ENCODE results near the gene RNU6-8.

Gene RNU6-8

DNA sequence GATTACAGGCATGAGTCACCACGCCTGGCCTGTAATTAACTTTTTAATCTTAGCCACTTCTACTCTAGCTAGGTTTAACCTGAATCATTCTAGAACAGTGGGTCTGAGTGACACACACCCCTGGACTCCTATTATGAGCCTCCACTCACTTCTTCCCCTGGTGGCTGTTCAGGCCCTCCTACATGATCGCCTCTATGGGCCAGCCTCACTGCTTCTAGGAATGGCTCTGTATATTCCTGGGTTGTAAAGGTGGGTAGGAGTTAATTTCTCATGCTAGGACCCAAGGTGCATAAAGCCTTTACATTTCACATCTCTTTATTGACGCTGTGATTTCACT lies 8.0 kb upstream of the RNU6-8 start:
- no peak for TF ChIP-seq ZNF70 (CRISPR knock-in tag; IDR thresholded peaks at IDR 0.05)
- TF ChIP-seq GLIS3 (CRISPR knock-in tag; IDR thresholded peaks at IDR 0.05), result no peak
- TF ChIP-seq, protein P1, sequence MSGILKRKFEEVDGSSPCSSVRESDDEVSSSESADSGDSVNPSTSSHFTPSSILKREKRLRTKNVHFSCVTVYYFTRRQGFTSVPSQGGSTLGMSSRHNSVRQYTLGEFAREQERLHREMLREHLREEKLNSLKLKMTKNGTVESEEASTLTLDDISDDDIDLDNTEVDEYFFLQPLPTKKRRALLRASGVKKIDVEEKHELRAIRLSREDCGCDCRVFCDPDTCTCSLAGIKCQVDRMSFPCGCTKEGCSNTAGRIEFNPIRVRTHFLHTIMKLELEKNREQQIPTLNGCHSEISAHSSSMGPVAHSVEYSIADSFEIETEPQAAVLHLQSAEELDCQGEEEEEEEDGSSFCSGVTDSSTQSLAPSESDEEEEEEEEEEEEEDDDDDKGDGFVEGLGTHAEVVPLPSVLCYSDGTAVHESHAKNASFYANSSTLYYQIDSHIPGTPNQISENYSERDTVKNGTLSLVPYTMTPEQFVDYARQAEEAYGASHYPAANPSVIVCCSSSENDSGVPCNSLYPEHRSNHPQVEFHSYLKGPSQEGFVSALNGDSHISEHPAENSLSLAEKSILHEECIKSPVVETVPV (CRISPR knock-in tag; IDR thresholded peaks at IDR 0.05), result no peak
- no peak for TF ChIP-seq CSDC2 (CRISPR knock-in tag; IDR thresholded peaks at IDR 0.05)
- no peak for TF ChIP-seq TCF4 (CRISPR knock-in tag; IDR thresholded peaks at IDR 0.05; ENCODE audit: borderline replicate concordance)
- no peak for TF ChIP-seq ZFP30 (CRISPR knock-in tag; IDR thresholded peaks at IDR 0.05)
- TF ChIP-seq SNAI2 (CRISPR knock-in tag; IDR thresholded peaks at IDR 0.05), result no peak
- no peak for TF ChIP-seq ZNF8 (CRISPR knock-in tag; IDR thresholded peaks at IDR 0.05)
- no peak for TF ChIP-seq PPARA (CRISPR knock-in tag; IDR thresholded peaks at IDR 0.05; ENCODE audit: borderline replicate concordance)
- TF ChIP-seq, protein P2, sequence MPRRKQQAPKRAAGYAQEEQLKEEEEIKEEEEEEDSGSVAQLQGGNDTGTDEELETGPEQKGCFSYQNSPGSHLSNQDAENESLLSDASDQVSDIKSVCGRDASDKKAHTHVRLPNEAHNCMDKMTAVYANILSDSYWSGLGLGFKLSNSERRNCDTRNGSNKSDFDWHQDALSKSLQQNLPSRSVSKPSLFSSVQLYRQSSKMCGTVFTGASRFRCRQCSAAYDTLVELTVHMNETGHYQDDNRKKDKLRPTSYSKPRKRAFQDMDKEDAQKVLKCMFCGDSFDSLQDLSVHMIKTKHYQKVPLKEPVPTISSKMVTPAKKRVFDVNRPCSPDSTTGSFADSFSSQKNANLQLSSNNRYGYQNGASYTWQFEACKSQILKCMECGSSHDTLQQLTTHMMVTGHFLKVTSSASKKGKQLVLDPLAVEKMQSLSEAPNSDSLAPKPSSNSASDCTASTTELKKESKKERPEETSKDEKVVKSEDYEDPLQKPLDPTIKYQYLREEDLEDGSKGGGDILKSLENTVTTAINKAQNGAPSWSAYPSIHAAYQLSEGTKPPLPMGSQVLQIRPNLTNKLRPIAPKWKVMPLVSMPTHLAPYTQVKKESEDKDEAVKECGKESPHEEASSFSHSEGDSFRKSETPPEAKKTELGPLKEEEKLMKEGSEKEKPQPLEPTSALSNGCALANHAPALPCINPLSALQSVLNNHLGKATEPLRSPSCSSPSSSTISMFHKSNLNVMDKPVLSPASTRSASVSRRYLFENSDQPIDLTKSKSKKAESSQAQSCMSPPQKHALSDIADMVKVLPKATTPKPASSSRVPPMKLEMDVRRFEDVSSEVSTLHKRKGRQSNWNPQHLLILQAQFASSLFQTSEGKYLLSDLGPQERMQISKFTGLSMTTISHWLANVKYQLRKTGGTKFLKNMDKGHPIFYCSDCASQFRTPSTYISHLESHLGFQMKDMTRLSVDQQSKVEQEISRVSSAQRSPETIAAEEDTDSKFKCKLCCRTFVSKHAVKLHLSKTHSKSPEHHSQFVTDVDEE (CRISPR knock-in tag; IDR thresholded peaks at IDR 0.05), result no peak
- TF ChIP-seq, protein P3, sequence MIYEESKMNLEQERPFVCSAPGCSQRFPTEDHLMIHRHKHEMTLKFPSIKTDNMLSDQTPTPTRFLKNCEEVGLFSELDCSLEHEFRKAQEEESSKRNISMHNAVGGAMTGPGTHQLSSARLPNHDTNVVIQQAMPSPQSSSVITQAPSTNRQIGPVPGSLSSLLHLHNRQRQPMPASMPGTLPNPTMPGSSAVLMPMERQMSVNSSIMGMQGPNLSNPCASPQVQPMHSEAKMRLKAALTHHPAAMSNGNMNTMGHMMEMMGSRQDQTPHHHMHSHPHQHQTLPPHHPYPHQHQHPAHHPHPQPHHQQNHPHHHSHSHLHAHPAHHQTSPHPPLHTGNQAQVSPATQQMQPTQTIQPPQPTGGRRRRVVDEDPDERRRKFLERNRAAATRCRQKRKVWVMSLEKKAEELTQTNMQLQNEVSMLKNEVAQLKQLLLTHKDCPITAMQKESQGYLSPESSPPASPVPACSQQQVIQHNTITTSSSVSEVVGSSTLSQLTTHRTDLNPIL (CRISPR knock-in tag; IDR thresholded peaks at IDR 0.05; ENCODE audit: low read depth), result no peak
- no peak for ATAC-seq

DNA sequence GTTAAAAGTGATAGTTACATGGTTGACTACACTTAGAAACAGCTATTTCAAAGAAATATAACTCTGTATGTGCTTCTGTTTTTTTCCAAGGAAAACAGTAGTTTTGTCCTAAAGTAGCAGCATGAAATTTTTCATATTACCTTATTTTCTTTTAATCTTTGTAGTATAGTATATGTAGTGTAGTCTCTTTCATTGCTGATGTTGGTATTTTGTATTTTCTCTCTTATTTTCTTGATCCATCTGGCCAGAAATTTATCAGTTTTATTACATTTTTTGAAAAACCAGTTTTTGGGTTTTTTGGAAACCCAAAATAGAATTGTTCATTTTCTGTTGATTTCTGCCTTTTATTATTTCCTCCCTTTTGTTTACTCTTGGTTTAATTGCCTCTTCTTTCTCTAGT lies 6.4 kb upstream of the RNU6-8 start:
- ATAC-seq, result no peak
- TF ChIP-seq PPARA (CRISPR knock-in tag; IDR thresholded peaks at IDR 0.05; ENCODE audit: borderline replicate concordance), result no peak
- TF ChIP-seq ISL1 (CRISPR knock-in tag; IDR thresholded peaks at IDR 0.05), result no peak
- TF ChIP-seq ZFP30 (CRISPR knock-in tag; IDR thresholded peaks at IDR 0.05), result no peak
- no peak for TF ChIP-seq BACH2 (CRISPR knock-in tag; IDR thresholded peaks at IDR 0.05; ENCODE audit: borderline replicate concordance)
- no peak for TF ChIP-seq ZC3H10 (CRISPR knock-in tag; IDR thresholded peaks at IDR 0.05)
- TF ChIP-seq, protein P2 (CRISPR knock-in tag; IDR thresholded peaks at IDR 0.05), result no peak
- TF ChIP-seq, protein P4, sequence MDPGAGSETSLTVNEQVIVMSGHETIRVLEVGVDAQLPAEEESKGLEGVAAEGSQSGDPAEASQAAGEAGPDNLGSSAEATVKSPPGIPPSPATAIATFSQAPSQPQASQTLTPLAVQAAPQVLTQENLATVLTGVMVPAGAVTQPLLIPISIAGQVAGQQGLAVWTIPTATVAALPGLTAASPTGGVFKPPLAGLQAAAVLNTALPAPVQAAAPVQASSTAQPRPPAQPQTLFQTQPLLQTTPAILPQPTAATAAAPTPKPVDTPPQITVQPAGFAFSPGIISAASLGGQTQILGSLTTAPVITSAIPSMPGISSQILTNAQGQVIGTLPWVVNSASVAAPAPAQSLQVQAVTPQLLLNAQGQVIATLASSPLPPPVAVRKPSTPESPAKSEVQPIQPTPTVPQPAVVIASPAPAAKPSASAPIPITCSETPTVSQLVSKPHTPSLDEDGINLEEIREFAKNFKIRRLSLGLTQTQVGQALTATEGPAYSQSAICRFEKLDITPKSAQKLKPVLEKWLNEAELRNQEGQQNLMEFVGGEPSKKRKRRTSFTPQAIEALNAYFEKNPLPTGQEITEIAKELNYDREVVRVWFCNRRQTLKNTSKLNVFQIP (CRISPR knock-in tag; IDR thresholded peaks at IDR 0.05; ENCODE audit: borderline replicate concordance, low read depth), result no peak
- TF ChIP-seq ESRRG (CRISPR knock-in tag; IDR thresholded peaks at IDR 0.05), result no peak

DNA sequence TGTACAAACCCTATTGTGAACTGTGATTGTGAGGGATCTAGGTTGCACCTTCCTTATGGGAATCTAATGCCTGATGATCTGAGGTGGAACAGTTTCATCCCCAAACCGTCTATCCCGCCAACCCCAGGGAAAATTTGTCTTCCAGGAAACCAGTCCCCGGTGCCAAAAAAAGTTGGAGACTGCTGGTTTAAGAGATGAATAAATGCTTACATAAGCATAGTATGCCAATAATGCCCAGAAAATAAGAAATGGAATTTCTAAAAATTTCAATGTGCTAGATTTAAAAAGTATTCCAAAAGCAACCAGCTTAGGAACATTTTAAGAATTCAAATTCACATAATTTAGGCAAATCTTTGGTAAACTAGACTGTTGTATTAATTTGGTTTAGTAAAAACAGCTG lies 5.4 kb upstream of the RNU6-8 start:
- ATAC-seq, result no peak
- no peak for TF ChIP-seq ZNF8 (CRISPR knock-in tag; IDR thresholded peaks at IDR 0.05)
- TF ChIP-seq, protein P1 (CRISPR knock-in tag; IDR thresholded peaks at IDR 0.05), result no peak
- TF ChIP-seq OSR1 (CRISPR knock-in tag; IDR thresholded peaks at IDR 0.05), result no peak
- no peak for TF ChIP-seq ESRRG (CRISPR knock-in tag; IDR thresholded peaks at IDR 0.05)
- no peak for TF ChIP-seq CSDC2 (CRISPR knock-in tag; IDR thresholded peaks at IDR 0.05)
- no peak for TF ChIP-seq ZNF565 (CRISPR knock-in tag; conservative IDR thresholded peaks at IDR 0.05; ENCODE audit: low read depth)
- no peak for TF ChIP-seq TOX (CRISPR knock-in tag; IDR thresholded peaks at IDR 0.05; ENCODE audit: borderline replicate concordance)
- no peak for TF ChIP-seq ZFP3 (CRISPR knock-in tag; IDR thresholded peaks at IDR 0.05)
- no peak for TF ChIP-seq TCF4 (CRISPR knock-in tag; IDR thresholded peaks at IDR 0.05; ENCODE audit: borderline replicate concordance)
- TF ChIP-seq PPARA (CRISPR knock-in tag; IDR thresholded peaks at IDR 0.05; ENCODE audit: borderline replicate concordance), result no peak
- TF ChIP-seq ARNTL (CRISPR knock-in tag; IDR thresholded peaks at IDR 0.05; ENCODE audit: borderline replicate concordance, low read depth), result no peak
- no peak for TF ChIP-seq ZFP30 (CRISPR knock-in tag; IDR thresholded peaks at IDR 0.05)

All from SK-N-SH treated with all-trans-retinoic acid at 6 μM for 48 hours (cell line).